Stimulated activated CD4-positive, alpha-beta T cell treated with anti-CD3 and anti-CD28 coated beads, Interleukin-2, amount 100 ng/mL, for 48 hours (primary cell): ENCODE measurements around the gene U2AF2.

Source experiments
- DNase-seq, 2 donors: peaks; one replicate each; pipeline ENCODE4 v3.0.0-alpha.2; 2020

The U2AF2 gene

GRCh38 chr19:55677572-55678028 lies 22.8 kb downstream of the U2AF2 start:
- no peak for DNase-seq

GRCh38 chr19:55678121-55678671 lies 23.4 kb downstream of the U2AF2 start:
- no peak for DNase-seq

GRCh38 chr19:55679343-55680257 lies 24.8 kb downstream of the U2AF2 start:
- DNase-seq: no peak

GRCh38 chr19:55680339-55681130 lies 25.7 kb downstream of the U2AF2 start:
- DNase-seq: no peak

GRCh38 chr19:55681131-55682092 lies 26.6 kb downstream of the U2AF2 start:
- no peak for DNase-seq

GRCh38 chr19:55683449-55684261 lies 28.8 kb downstream of the U2AF2 start:
- no peak for DNase-seq

GRCh38 chr19:55684946-55685681 lies 30.3 kb downstream of the U2AF2 start:
- no peak for DNase-seq

- no peak for DNase-seq
Measured at GRCh38 chr19:55685776-55686175, 30.9 kb downstream of the U2AF2 start.

GRCh38 chr19:55686311-55687050 lies 31.6 kb downstream of the U2AF2 start:
- no peak for DNase-seq

- DNase-seq: no peak
Measured at GRCh38 chr19:55687281-55688201, 32.7 kb downstream of the U2AF2 start.

- no peak for DNase-seq
Measured at GRCh38 chr19:55688422-55689218, 33.8 kb downstream of the U2AF2 start.

- no peak for DNase-seq
Measured at GRCh38 chr19:55689411-55690108, 34.7 kb downstream of the U2AF2 start.

GRCh38 chr19:55690109-55690768 lies 35.4 kb downstream of the U2AF2 start:
- no peak for DNase-seq

GRCh38 chr19:55690769-55691545 lies 36.1 kb downstream of the U2AF2 start:
- DNase-seq: no peak

- DNase-seq: no peak
Measured at GRCh38 chr19:55691561-55692481, 37.0 kb downstream of the U2AF2 start.
